ENCODE results near the gene CLK2.

Gene CLK2

GRCh38 chr1:155308493-155309422 is 35.5 kb upstream of the CLK2 start, which contains the start of gene FDPS:
TSS of gene FDPS (plus strand) at chr1:155308866. CDS start at chr1:155309790, 924 bp downstream.
- no peak for TF ChIP-seq CTCF (IDR thresholded peaks at IDR 0.05; ENCODE audit: low read depth, low read length, missing control alignments)
- Histone ChIP-seq H3K27ac (peak within 1 kb of the TSS; percentile 91), H3K36me3 (replicated peaks) (peaks cover 21% of the 10 kb centered on the region), H3K4me3 (ENCODE audit: low read depth, low read length) (peak within 1 kb of the TSS; percentile 93), H3K27me3 (replicated peaks) (no peaks in the 10 kb centered on the region)
- peak; percentile 99 for DNase-seq
- in situ Hi-C loops (cut with HindIII; ENCODE audit: low pct_ligation_motif_present, low sequenced_read_pairs) = no loop called here

- no peak overlapping the region for H3K27ac ChIP-seq
- TF ChIP-seq CTCF (IDR thresholded peaks at IDR 0.05; ENCODE audit: low read depth, low read length, missing control alignments) = peak; percentile 48
- in situ Hi-C loops (cut with HindIII; ENCODE audit: low pct_ligation_motif_present, low sequenced_read_pairs) = no loop called here
- H3K36me3 ChIP-seq (replicated peaks) = peaks cover 9% of the 10 kb centered on the region
- H3K4me3 ChIP-seq (ENCODE audit: low read depth, low read length) = no peak overlapping the region
- H3K27me3 ChIP-seq (replicated peaks) = no peaks in the 10 kb centered on the region
- DNase-seq = peak; percentile 28
Measured at GRCh38 chr1:155307247-155307740, 34.0 kb upstream of the CLK2 start.

GRCh38 chr1:155305881-155306391 is 32.6 kb upstream of the CLK2 start:
- Histone ChIP-seq H3K4me3 (ENCODE audit: low read depth, low read length) (no peak overlapping the region), H3K27ac (no peak overlapping the region), H3K27me3 (replicated peaks) (no peaks in the 10 kb centered on the region), H3K36me3 (replicated peaks) (no peaks in the 10 kb centered on the region)
- in situ Hi-C loops (cut with HindIII; ENCODE audit: low pct_ligation_motif_present, low sequenced_read_pairs) = no loop called here
- DNase-seq = no peak
- TF ChIP-seq CTCF (IDR thresholded peaks at IDR 0.05; ENCODE audit: low read depth, low read length, missing control alignments) = no peak

- no peak for DNase-seq
- Histone ChIP-seq H3K4me3 (ENCODE audit: low read depth, low read length) (no peak overlapping the region), H3K27me3 (replicated peaks) (no peaks in the 10 kb centered on the region), H3K36me3 (replicated peaks) (no peaks in the 10 kb centered on the region), H3K27ac (no peak overlapping the region)
- no peak for TF ChIP-seq CTCF (IDR thresholded peaks at IDR 0.05; ENCODE audit: low read depth, low read length, missing control alignments)
- in situ Hi-C loops (cut with HindIII; ENCODE audit: low pct_ligation_motif_present, low sequenced_read_pairs) = no loop called here
Measured at GRCh38 chr1:155304558-155305063, 31.3 kb upstream of the CLK2 start.

GRCh38 chr1:155301342-155301841 is 28.1 kb upstream of the CLK2 start, which contains the start of gene PKLR:
TSS of gene PKLR (minus strand) at chr1:155301438. CDS start at chr1:155301395, 43 bp downstream.
- Histone ChIP-seq H3K27me3 (replicated peaks) (peaks cover 6% of the 10 kb centered on the region), H3K4me3 (ENCODE audit: low read depth, low read length) (no peak within 1 kb of the TSS), H3K27ac (no peak within 1 kb of the TSS), H3K36me3 (replicated peaks) (no peaks in the 10 kb centered on the region)
- in situ Hi-C loops (cut with HindIII; ENCODE audit: low pct_ligation_motif_present, low sequenced_read_pairs) = no loop called here
- no peak for TF ChIP-seq CTCF (IDR thresholded peaks at IDR 0.05; ENCODE audit: low read depth, low read length, missing control alignments)
- no peak for DNase-seq
